CD4-positive, alpha-beta T cell treated with Interleukin-6 for 4 hours (primary cell): ENCODE results near the gene TPPP3.

ENCODE experiments used
- DNase-seq: peaks from one replicate; pipeline ENCODE4 v3.0.0-alpha.2; 2020; ENCODE audit warnings: mixed read lengths

The TPPP3 gene

GRCh38 chr16:67393111-67393787, at the start of gene TPPP3:
Gene TPPP3, minus strand, starts transcription at chr16:67393498. Its CDS starts 2,387 bp downstream, at chr16:67391111.
- peak; percentile 45 for DNase-seq

GRCh38 chr16:67442581-67443255, 49.4 kb upstream of the TPPP3 start:
- no peak for DNase-seq

- no peak for DNase-seq
These were observed 48.6 kb upstream of the TPPP3 start for GRCh38 chr16:67441907-67442306.

GRCh38 chr16:67441271-67441753, 48.0 kb upstream of the TPPP3 start:
- DNase-seq: no peak

GRCh38 chr16:67438824-67439393, 45.6 kb upstream of the TPPP3 start:
- no peak for DNase-seq

GRCh38 chr16:67438098-67438791, 44.9 kb upstream of the TPPP3 start:
- DNase-seq: no peak

GRCh38 chr16:67437513-67437912, 44.2 kb upstream of the TPPP3 start:
- DNase-seq: no peak

- DNase-seq: no peak
These were observed 43.4 kb upstream of the TPPP3 start for GRCh38 chr16:67436640-67437193.

GRCh38 chr16:67435758-67436164, 42.5 kb upstream of the TPPP3 start:
- DNase-seq: no peak

- no peak for DNase-seq
These were observed 39.9 kb upstream of the TPPP3 start for GRCh38 chr16:67433131-67433719.

GRCh38 chr16:67432506-67432890, 39.2 kb upstream of the TPPP3 start:
- DNase-seq: no peak

- DNase-seq: no peak
These were observed 38.6 kb upstream of the TPPP3 start for GRCh38 chr16:67431775-67432505.

- peak; percentile 52 for DNase-seq
These were observed 37.9 kb upstream of the TPPP3 start, which contains the start of gene HSD11B2 for GRCh38 chr16:67430977-67431774. Gene HSD11B2, plus strand, starts transcription at chr16:67431121. Its CDS starts 128 bp downstream, at chr16:67431249.

GRCh38 chr16:67430504-67430976, 37.2 kb upstream of the TPPP3 start:
- DNase-seq: peak; percentile 32

- DNase-seq: no peak
These were observed 36.7 kb upstream of the TPPP3 start for GRCh38 chr16:67429799-67430503.

GRCh38 chr16:67429053-67429798, 35.9 kb upstream of the TPPP3 start:
- no peak for DNase-seq

- DNase-seq: peak; percentile 60
These were observed 34.9 kb upstream of the TPPP3 start for GRCh38 chr16:67428146-67428731.

- no peak for DNase-seq
These were observed 33.7 kb upstream of the TPPP3 start for GRCh38 chr16:67426950-67427349.

GRCh38 chr16:67426022-67426421, 32.7 kb upstream of the TPPP3 start:
- no peak for DNase-seq
